ENCODE measurements around the gene TRIL.
A peak's percentile ranks its signal among the peaks of the same experiment; 100 is the strongest.

TRIL gene

DNA sequence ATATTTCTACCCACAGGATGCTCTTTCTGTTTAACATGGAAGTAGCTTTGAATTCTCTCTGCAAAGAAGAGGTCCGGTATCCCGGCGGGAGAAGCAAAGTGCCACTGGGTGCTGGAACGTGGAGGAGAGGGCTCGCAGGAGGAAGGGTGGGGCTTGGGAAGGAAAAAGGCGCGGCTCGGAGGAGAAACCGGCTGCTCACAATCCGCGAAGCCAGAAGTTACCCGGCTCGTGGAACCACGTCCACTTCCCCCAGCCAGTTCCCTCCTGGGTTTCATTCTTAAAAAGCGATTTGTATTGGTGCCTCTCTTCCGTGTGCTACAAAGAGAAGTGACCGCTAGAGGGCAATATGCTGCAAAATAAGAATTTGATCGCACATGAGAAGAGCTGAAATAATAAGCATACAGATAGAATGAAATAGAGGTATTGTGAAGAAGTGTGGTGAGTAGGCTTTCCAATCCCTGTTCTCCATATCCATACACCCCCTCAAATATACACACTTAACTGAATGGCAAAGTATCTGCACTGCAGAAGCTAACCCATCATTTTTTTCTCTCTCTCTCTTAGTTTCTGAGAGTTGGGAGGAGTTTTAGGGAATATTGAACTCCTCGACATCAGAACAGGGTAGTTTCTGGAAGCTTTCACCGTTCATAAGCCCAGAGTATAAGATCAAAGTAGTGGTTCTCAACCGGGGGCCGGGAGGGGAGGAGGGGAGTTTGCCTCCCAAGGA lies 31.1 kb downstream of the TRIL start:
- Histone ChIP-seq H3K4me1 (peaks cover 51% of the 10 kb centered on the region), H3K9ac (peak overlapping the region; percentile 74), H3K27ac (peak overlapping the region; percentile 52), H4K20me1 (no peaks in the 10 kb centered on the region), H3K4me2 (peak overlapping the region; percentile 82), H3K36me3 (no peaks in the 10 kb centered on the region), H3K9me3 (no peaks in the 10 kb centered on the region), H3K4me3 (peak overlapping the region; percentile 68), H3K27me3 (no peaks in the 10 kb centered on the region)
- TF ChIP-seq Cebpa-rat (IDR thresholded peaks at IDR 0.05) = no peak

DNA sequence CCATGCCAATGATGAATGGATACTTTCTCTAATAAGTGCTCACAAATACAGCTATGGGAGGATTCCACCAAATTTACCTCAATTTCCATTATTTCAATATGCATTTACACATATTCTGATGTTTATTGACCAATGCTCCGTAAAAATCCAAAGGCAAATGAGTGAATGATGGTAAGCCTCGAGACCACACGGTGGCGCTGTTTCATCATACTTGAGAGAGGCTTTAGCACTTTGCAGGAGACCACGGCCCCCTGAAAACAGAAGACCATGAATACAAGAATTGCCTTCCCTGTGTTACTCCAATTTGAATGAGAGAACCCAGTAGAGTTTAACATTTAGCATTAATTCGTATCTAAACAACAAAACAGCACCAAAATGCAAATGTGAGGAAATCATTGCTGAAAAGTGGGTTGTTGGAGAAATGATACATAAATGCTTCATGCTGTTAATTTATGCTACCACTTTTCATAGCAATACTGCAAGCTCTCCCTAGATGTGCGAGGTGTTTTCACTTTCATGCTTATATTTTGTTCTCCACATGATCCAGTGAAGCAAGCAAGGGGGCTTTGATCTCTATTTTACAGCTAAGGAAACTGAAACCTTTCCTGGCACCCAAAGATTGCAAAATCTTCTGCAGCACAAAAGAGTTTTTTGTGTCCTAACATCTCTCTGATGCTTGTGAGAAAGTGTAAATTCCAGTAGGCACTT lies 35.4 kb downstream of the TRIL start:
- H3K4me2 ChIP-seq = peak overlapping the region; percentile 58
- H3K4me3 ChIP-seq = no peak overlapping the region
- no peak for TF ChIP-seq Cebpa-rat (IDR thresholded peaks at IDR 0.05)
- no peaks in the 10 kb centered on the region for H4K20me1 ChIP-seq
- no peaks in the 10 kb centered on the region for H3K36me3 ChIP-seq
- no peaks in the 10 kb centered on the region for H3K27me3 ChIP-seq
- peaks cover 24% of the 10 kb centered on the region for H3K4me1 ChIP-seq
- H3K27ac ChIP-seq = no peak overlapping the region
- peak overlapping the region; percentile 6; the same call in 1 of the 2 replicates for H3K9ac ChIP-seq
- H3K9me3 ChIP-seq = no peaks in the 10 kb centered on the region

DNA sequence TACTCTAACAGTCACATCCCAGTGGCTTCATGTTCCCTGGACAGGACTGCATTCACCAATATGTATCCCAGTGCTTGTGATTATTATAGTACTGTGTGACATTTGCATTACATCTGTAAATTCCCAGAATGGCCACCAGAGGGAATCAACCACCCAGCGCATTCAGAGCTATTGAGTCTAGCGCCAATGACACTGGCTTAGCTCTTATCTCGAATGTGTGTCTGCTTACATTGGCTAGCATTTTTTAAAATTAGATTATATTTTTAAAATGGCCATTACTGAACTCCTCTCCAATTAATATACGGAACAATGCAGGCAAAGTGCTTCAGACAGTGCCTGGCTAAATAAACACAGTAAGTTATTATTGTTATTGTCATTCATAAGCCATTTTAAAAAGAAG lies 36.3 kb downstream of the TRIL start:
- Histone ChIP-seq H3K9me3 (no peaks in the 10 kb centered on the region), H3K4me1 (peaks cover 16% of the 10 kb centered on the region), H3K9ac (no peak overlapping the region), H3K4me3 (no peak overlapping the region), H3K27me3 (no peaks in the 10 kb centered on the region), H4K20me1 (no peaks in the 10 kb centered on the region), H3K4me2 (no peak overlapping the region), H3K36me3 (no peaks in the 10 kb centered on the region), H3K27ac (no peak overlapping the region)
- no peak for TF ChIP-seq Cebpa-rat (IDR thresholded peaks at IDR 0.05)

DNA sequence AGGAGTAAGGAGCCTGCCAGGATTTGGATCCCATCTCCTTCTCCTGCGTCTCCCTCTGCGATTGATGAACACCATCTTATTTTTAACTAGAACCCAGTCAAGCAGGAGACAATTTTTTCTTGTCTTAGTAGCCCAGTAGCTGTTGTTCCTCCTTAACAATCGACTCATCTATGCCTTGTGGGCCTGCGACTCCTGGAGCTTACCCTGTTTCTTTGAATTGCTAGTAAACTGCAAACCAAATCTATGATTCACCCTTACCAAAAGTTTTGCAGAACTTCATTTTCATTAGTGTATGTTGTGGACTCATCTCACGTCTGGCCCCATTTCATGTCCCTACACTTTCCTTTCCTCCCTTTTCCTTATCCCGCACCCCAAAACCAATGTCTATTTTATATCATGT lies 37.7 kb downstream of the TRIL start:
- TF ChIP-seq Cebpa-rat (IDR thresholded peaks at IDR 0.05) = no peak
- Histone ChIP-seq H3K9ac (no peak overlapping the region), H3K4me1 (peaks cover 9% of the 10 kb centered on the region), H3K27me3 (no peaks in the 10 kb centered on the region), H3K4me3 (no peak overlapping the region), H3K27ac (no peak overlapping the region), H3K36me3 (no peaks in the 10 kb centered on the region), H3K9me3 (no peaks in the 10 kb centered on the region), H4K20me1 (no peaks in the 10 kb centered on the region), H3K4me2 (no peak overlapping the region)

DNA sequence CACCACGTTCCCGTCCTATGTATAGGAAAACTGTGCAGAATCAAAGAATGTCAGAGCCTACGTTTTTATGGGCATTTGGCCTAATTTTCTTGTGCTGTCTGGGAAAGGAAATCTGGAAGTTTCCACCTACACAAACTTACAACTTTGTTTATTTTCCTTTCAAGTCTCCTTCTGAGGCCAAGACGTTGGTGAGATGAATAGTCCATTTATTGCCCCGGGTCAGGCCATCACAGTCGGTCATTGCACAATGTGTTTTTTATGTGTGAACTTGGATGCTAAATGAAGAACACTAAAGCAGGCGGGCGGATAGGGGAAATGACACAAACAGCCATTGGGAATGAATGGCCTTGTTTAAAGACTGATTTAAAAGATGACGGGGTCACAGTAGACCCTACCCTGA lies 38.6 kb downstream of the TRIL start:
- Histone ChIP-seq H3K36me3 (no peaks in the 10 kb centered on the region), H3K4me3 (no peak overlapping the region), H3K9ac (no peak overlapping the region), H3K27ac (no peak overlapping the region), H3K27me3 (no peaks in the 10 kb centered on the region), H3K9me3 (no peaks in the 10 kb centered on the region), H3K4me1 (peaks cover 9% of the 10 kb centered on the region), H4K20me1 (no peaks in the 10 kb centered on the region), H3K4me2 (no peak overlapping the region)
- no peak for TF ChIP-seq Cebpa-rat (IDR thresholded peaks at IDR 0.05)

DNA sequence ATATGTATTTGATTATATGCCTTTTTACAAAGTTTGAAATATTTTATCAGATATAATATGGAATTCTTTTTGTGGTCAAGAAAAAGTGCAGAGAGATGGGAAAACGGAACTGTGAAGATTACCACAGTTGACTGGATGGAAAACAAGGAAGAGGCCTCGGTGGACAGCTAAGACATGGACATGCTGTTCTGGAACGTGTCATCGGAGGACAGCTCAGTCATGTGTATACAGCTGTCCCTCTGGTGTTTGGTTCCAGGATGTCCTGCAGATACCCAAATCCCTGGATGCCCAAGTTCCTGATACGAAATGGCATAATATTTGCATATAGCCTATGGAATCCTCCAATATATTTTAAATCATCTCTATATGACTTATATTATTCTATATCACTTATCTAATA lies 49.4 kb downstream of the TRIL start:
- no peak overlapping the region for H3K9ac ChIP-seq
- H3K4me1 ChIP-seq = no peaks in the 10 kb centered on the region
- no peak overlapping the region for H3K4me3 ChIP-seq
- H3K27me3 ChIP-seq = no peaks in the 10 kb centered on the region
- TF ChIP-seq Cebpa-rat (IDR thresholded peaks at IDR 0.05) = no peak
- no peak overlapping the region for H3K4me2 ChIP-seq
- peaks cover 8% of the 10 kb centered on the region for H3K9me3 ChIP-seq
- no peaks in the 10 kb centered on the region for H4K20me1 ChIP-seq
- no peaks in the 10 kb centered on the region for H3K36me3 ChIP-seq
- no peak overlapping the region for H3K27ac ChIP-seq

DNA sequence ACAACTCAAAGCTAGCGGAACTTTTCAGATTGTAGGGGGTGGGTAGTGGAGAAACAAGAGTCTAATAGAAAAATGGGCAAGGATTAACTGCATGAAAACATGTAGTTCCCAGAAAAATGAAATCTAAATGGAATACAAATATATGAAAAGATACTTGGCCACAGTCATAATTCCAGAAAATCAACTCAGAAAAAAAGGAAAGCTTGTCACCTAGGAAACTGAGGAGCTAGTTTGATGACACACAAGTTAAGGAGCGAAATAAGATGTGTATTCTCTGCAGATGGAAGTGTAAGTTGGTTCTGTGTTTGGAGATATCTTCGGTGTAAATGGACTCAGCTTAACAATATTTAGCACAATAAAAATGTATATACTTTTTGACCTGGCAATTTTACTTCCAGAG lies 52.7 kb downstream of the TRIL start:
- Histone ChIP-seq H3K27me3 (no peaks in the 10 kb centered on the region), H3K27ac (no peak overlapping the region), H3K36me3 (no peaks in the 10 kb centered on the region), H3K4me3 (no peak overlapping the region), H4K20me1 (no peaks in the 10 kb centered on the region), H3K4me2 (no peak overlapping the region), H3K9ac (no peak overlapping the region), H3K9me3 (no peaks in the 10 kb centered on the region), H3K4me1 (no peaks in the 10 kb centered on the region)
- no peak for TF ChIP-seq Cebpa-rat (IDR thresholded peaks at IDR 0.05)

DNA sequence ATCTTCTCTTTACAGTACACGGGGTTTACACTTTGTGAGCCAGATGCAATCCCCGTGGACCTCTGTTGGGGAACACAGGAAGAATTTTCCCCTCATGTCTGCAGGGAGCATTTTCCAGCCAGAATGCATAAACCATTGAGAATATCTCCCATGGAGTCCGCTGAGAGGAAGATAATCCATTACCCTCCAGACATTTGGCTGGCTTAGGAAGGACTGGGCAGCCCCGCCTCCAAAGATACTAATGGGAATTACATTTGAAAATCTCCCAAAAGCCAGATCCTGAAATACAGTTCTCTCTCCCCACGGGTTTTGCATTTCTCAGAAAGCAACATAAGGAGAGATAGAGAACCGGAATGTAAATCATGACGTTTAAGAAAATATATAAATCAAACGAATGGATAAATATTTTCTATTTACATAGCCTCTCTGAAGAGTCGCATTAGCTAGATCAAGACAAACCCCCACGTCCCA lies 53.5 kb downstream of the TRIL start:
- Histone ChIP-seq H3K9me3 (no peaks in the 10 kb centered on the region), H3K4me3 (no peak overlapping the region), H3K4me2 (no peak overlapping the region), H3K4me1 (no peaks in the 10 kb centered on the region), H4K20me1 (no peaks in the 10 kb centered on the region), H3K27me3 (no peaks in the 10 kb centered on the region), H3K9ac (no peak overlapping the region), H3K36me3 (no peaks in the 10 kb centered on the region), H3K27ac (no peak overlapping the region)
- no peak for TF ChIP-seq Cebpa-rat (IDR thresholded peaks at IDR 0.05)

DNA sequence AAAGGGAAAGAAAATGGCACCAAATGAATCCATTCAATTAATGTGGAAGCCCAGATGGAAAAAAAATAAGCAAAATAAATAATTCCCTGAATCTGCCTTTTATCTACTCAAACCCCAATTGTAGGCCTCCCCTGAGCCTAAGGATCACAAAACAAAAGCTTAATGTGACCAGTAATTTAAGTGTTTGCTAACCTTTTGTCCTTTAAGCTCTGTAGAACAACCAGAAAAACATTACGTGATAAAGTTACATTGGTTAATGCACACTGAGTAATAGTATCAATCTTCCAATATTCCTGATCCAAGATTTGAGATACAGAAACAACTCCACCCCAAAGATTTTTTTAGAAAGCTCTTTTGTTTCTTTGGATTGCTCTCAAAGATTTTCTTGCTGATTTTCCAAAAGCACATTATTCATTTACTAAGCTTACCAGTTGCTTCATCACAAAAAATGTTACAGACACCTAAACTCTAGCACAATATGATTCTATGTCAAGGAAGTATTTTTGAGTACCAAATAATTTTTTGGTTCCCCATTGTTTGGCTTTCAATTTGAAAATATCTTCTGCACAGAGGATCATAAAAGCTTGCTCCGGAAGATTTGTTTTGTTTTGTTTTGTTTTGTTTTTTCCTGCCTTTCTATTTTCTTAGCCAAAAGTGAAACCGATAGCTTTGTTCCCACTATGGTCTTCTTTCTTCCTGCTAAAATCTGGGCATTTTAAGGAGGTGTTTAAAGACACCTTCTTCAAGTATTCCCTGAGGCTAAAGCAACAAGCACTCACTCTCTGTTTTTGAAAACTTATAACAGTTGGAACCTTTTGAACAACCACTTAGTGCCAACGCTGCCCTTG lies 54.2 kb downstream of the TRIL start:
- Histone ChIP-seq H3K9me3 (no peaks in the 10 kb centered on the region), H4K20me1 (no peaks in the 10 kb centered on the region), H3K27me3 (no peaks in the 10 kb centered on the region), H3K27ac (no peak overlapping the region), H3K36me3 (no peaks in the 10 kb centered on the region), H3K4me3 (no peak overlapping the region), H3K9ac (no peak overlapping the region), H3K4me1 (no peaks in the 10 kb centered on the region), H3K4me2 (no peak overlapping the region)
- no peak for TF ChIP-seq Cebpa-rat (IDR thresholded peaks at IDR 0.05)
